ENCODE data around the gene XYLB.

GRCh38 chr3:38313263-38313662 is 33.3 kb upstream of the XYLB start:
- no peak for TF ChIP-seq YY1 (IDR thresholded peaks at IDR 0.05; ENCODE audit: insufficient read depth, insufficient read length)
- no peak for TF ChIP-seq ZNF274 (IDR thresholded peaks at IDR 0.05; ENCODE audit: low read depth, low read length)
